ENCODE data around the gene SDR42E2. TPM values are rescaled to one million over a fixed set of nuclear protein-coding genes. Genes with fewer than 3 reads are reported as not detected.

Gene SDR42E2
- total and polyA plus RNA-seq, 4 donors = 0.07 TPM; not detected in 3

- TF ChIP-seq TAF1 (conservative IDR thresholded peaks at IDR 0.05) (no peak), JUND (IDR thresholded peaks at IDR 0.05) (no peak), SP1 (IDR thresholded peaks at IDR 0.05) (no peak), MAX (IDR thresholded peaks at IDR 0.05) (no peak), ATF3 (IDR thresholded peaks at IDR 0.05) (no peak), HNF4G (IDR thresholded peaks at IDR 0.05) (no peak), RAD21 (IDR thresholded peaks at IDR 0.05) (no peak), HNF4A (conservative IDR thresholded peaks at IDR 0.05) (no peak), FOXA2 (IDR thresholded peaks at IDR 0.05) (no peak), CTCF (IDR thresholded peaks at IDR 0.05; ENCODE audit: low read depth, low read length, missing input control) (no peak), REST (IDR thresholded peaks at IDR 0.05) (no peak), GABPA (IDR thresholded peaks at IDR 0.05 in 1 of 2, conservative IDR thresholded peaks at IDR 0.05 in 1 of 2) (no peak), NR2F2 (IDR thresholded peaks at IDR 0.05) (no peak), FOXA1 (IDR thresholded peaks at IDR 0.05) (no peak)
- Histone ChIP-seq H3K4me1 (ENCODE audit: control insufficient read depth in 4 of 4, insufficient read depth in 4 of 4, low read length in 3 of 4) (peaks cover 2 to 43% (median 32%) of the 10 kb centered on the region in 4 donors), H3K9me3 (ENCODE audit: control insufficient read depth in 4 of 4, low read length in 3 of 4) (no peaks in the 10 kb centered on the region), H3K36me3 (ENCODE audit: control insufficient read depth in 4 of 4, insufficient read depth in 3 of 4, low read depth in 1 of 4, low read length in 3 of 4) (no peaks in the 10 kb centered on the region), H3K9ac (ENCODE audit: low read depth in 1 of 2, low read length in 2 of 2) (no peak overlapping the region), H3K27ac (ENCODE audit: low read depth in 1 of 2, low read length in 2 of 2) (peak overlapping the region; percentile 97 to 99), H3K27me3 (ENCODE audit: control insufficient read depth in 4 of 4, insufficient read depth in 4 of 4, low read length in 3 of 4) (no peaks in the 10 kb centered on the region), H3K4me3 (ENCODE audit: low read depth in 1 of 3, low read length in 3 of 3) (peak overlapping the region in 1 of 3 donors; percentile 4)
- WGBS = 89% methylated on average over 2 of the region's 2 CpGs
- no peak for DNase-seq (ENCODE audit: low spot score)
Measured at GRCh38 chr16:22193063-22193411, 30.7 kb downstream of the SDR42E2 start.

- no peak for TF ChIP-seq CTCF (IDR thresholded peaks at IDR 0.05; ENCODE audit: low read depth, low read length, missing input control)
- TF ChIP-seq HNF4G (IDR thresholded peaks at IDR 0.05) = no peak
- no peak for TF ChIP-seq MAX (IDR thresholded peaks at IDR 0.05)
- TF ChIP-seq HNF4A (conservative IDR thresholded peaks at IDR 0.05) = no peak
- no peak for TF ChIP-seq RXRA (IDR thresholded peaks at IDR 0.05)
- no peak for TF ChIP-seq REST (IDR thresholded peaks at IDR 0.05)
- no peak for TF ChIP-seq GABPA (IDR thresholded peaks at IDR 0.05 in 1 of 2, conservative IDR thresholded peaks at IDR 0.05 in 1 of 2)
- no peak for TF ChIP-seq ATF3 (IDR thresholded peaks at IDR 0.05)
- no peak for TF ChIP-seq RAD21 (IDR thresholded peaks at IDR 0.05)
- no peak for TF ChIP-seq FOXA2 (IDR thresholded peaks at IDR 0.05)
- no peak for DNase-seq (ENCODE audit: low spot score)
- 90% methylated on average over 9 of the region's 9 CpGs for WGBS
- Histone ChIP-seq H3K9ac (ENCODE audit: low read depth in 1 of 2, low read length in 2 of 2) (no peak overlapping the region), H3K27me3 (ENCODE audit: control insufficient read depth in 4 of 4, insufficient read depth in 4 of 4, low read length in 3 of 4) (no peaks in the 10 kb centered on the region), H3K9me3 (ENCODE audit: control insufficient read depth in 4 of 4, low read length in 3 of 4) (no peaks in the 10 kb centered on the region), H3K4me1 (ENCODE audit: control insufficient read depth in 4 of 4, insufficient read depth in 4 of 4, low read length in 3 of 4) (peaks cover 2 to 27% (median 17%) of the 10 kb centered on the region in 4 donors), H3K4me3 (ENCODE audit: low read depth in 1 of 3, low read length in 3 of 3) (no peak overlapping the region), H3K36me3 (ENCODE audit: control insufficient read depth in 4 of 4, insufficient read depth in 3 of 4, low read depth in 1 of 4, low read length in 3 of 4) (no peaks in the 10 kb centered on the region), H3K27ac (ENCODE audit: low read depth in 1 of 2, low read length in 2 of 2) (peak overlapping the region; percentile 5 to 6)
Measured at GRCh38 chr16:22194707-22195444, 32.6 kb downstream of the SDR42E2 start.
